Measurements from ENCODE around the gene PPOX. TPM values are rescaled to one million over a fixed set of nuclear protein-coding genes. Genes with fewer than 3 reads are reported as not detected.

The PPOX gene
- total RNA-seq, 1 donor from 2014 or later = 23.3 TPM

DNA sequence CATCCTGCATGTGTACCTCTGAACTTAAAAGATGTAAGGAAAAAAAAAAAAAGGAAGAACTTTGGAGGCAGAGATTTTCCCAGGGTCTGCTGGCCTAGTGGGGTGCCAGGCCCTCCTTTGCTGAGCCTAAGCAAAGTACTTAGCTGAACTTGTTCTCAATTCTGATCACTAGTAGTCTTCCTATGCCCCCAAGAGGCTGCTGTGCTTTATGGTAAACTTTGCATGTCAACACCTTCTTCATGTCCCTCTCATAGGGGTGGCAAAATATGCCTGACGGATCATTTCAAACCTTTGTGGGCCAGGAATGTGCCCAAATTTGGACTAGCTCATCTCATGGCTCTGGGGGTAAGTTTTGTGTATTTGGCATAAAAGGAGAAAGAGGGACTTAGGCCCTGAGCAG lies 8.4 kb upstream of the PPOX start:
- Histone ChIP-seq H3K4me3 (no peak overlapping the region), H3K36me3 (peaks cover 18% of the 10 kb centered on the region), H3K9me3 (no peaks in the 10 kb centered on the region), H3K4me1 (peaks cover 32% of the 10 kb centered on the region), H3K27me3 (no peaks in the 10 kb centered on the region), H3K27ac (no peak overlapping the region)
- ATAC-seq (no peak), DNase-seq (no peak)
- intact Hi-C loops (cut with DNase I) = no loop called here
- TF ChIP-seq, protein P1, sequence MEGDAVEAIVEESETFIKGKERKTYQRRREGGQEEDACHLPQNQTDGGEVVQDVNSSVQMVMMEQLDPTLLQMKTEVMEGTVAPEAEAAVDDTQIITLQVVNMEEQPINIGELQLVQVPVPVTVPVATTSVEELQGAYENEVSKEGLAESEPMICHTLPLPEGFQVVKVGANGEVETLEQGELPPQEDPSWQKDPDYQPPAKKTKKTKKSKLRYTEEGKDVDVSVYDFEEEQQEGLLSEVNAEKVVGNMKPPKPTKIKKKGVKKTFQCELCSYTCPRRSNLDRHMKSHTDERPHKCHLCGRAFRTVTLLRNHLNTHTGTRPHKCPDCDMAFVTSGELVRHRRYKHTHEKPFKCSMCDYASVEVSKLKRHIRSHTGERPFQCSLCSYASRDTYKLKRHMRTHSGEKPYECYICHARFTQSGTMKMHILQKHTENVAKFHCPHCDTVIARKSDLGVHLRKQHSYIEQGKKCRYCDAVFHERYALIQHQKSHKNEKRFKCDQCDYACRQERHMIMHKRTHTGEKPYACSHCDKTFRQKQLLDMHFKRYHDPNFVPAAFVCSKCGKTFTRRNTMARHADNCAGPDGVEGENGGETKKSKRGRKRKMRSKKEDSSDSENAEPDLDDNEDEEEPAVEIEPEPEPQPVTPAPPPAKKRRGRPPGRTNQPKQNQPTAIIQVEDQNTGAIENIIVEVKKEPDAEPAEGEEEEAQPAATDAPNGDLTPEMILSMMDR (IDR thresholded peaks at IDR 0.05) = no peak

- H3K36me3 ChIP-seq = peaks cover 22% of the 10 kb centered on the region
- H3K9me3 ChIP-seq = no peaks in the 10 kb centered on the region
- H3K27me3 ChIP-seq = no peaks in the 10 kb centered on the region
- H3K27ac ChIP-seq = peak overlapping the region; percentile 91
- ATAC-seq = no peak
- intact Hi-C loops (cut with DNase I) = no loop called here
- H3K4me1 ChIP-seq = peaks cover 30% of the 10 kb centered on the region
- no peak for DNase-seq
- TF ChIP-seq, protein P1 (IDR thresholded peaks at IDR 0.05) = no peak
- peak overlapping the region; percentile 80 for H3K4me3 ChIP-seq
These were observed 7.8 kb upstream of the PPOX start for GRCh38 chr1:161158316-161159010.

DNA sequence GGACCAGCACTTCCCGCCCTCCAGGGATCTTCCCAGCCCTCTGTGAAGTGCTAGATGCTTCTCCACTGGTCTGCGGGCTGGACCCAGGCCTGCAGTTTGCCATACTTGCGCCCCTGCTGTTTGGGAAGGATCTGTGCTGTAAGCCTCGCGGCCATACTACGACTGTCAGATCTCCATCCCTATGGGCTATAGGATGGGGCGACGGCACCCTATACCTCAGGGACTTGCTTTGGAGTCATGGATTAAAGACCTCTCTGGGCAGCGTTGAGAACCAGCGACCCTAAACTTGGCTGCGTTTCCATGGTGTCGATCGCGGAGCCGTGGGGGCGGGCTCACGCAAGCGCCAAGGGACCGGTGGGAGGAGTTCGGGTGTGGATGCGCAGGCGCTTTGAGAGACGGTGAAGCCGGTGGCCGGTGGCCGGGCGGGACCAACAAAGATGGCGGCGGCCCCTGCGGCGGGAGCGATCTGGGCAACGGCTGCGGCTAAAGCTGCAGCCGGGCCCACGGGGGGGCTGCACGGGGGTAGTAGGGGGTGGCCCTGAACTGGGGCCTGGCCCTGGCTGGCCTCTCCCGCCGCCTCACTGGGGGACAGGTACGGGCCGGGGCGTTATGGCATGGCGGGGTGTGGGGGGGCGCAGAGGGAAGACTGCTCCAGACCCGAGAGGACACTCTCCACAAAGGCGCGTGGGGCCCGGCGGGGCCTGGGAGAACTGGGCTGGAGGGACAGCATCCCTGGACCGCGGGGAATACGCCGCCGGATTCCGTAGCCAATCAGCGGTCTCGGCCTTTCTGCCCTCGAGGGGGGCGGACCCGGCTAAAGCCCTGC lies 6.9 kb upstream of the PPOX start, which contains the start of gene USP21:
Gene USP21 (plus strand): TSS at position 414 of the 826 bp plus-strand sequence. CDS start 1,141 bp downstream, outside the sequence.
- peaks cover 31% of the 10 kb centered on the region for H3K36me3 ChIP-seq
- H3K4me1 ChIP-seq = peaks cover 30% of the 10 kb centered on the region
- peak within 1 kb of the TSS; percentile 80 for H3K4me3 ChIP-seq
- peak; percentile 97 for ATAC-seq
- no peaks in the 10 kb centered on the region for H3K9me3 ChIP-seq
- intact Hi-C loops (cut with DNase I) = no loop called here
- no peaks in the 10 kb centered on the region for H3K27me3 ChIP-seq
- DNase-seq = peak; percentile 96
- TF ChIP-seq, protein P1 (IDR thresholded peaks at IDR 0.05) = peak; percentile 33
- H3K27ac ChIP-seq = peak within 1 kb of the TSS; percentile 91

- ATAC-seq (no peak), DNase-seq (no peak)
- intact Hi-C loops (cut with DNase I) = no loop called here
- Histone ChIP-seq H3K27ac (peak overlapping the region; percentile 91), H3K4me3 (peak overlapping the region; percentile 80), H3K9me3 (no peaks in the 10 kb centered on the region), H3K36me3 (peaks cover 37% of the 10 kb centered on the region), H3K4me1 (peaks cover 24% of the 10 kb centered on the region), H3K27me3 (no peaks in the 10 kb centered on the region)
- TF ChIP-seq, protein P1 (IDR thresholded peaks at IDR 0.05) = no peak
These were observed 6.3 kb upstream of the PPOX start for GRCh38 chr1:161159913-161160243.

DNA sequence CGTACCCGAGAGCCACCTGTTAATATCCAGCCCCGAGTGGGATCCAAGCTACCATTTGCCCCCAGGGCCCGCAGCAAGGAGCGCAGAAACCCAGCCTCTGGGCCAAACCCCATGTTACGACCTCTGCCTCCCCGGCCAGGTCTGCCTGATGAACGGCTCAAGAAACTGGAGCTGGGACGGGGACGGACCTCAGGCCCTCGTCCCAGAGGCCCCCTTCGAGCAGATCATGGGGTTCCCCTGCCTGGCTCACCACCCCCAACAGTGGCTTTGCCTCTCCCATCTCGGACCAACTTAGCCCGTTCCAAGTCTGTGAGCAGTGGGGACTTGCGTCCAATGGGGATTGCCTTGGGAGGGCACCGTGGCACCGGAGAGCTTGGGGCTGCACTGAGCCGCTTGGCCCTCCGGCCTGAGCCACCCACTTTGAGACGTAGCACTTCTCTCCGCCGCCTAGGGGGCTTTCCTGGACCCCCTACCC lies 5.5 kb upstream of the PPOX start:
- Histone ChIP-seq H3K36me3 (peaks cover 40% of the 10 kb centered on the region), H3K4me1 (peaks cover 20% of the 10 kb centered on the region), H3K9me3 (no peaks in the 10 kb centered on the region), H3K27ac (no peak overlapping the region), H3K4me3 (no peak overlapping the region), H3K27me3 (no peaks in the 10 kb centered on the region)
- ATAC-seq (no peak), DNase-seq (no peak)
- TF ChIP-seq, protein P1 (IDR thresholded peaks at IDR 0.05) = no peak
- intact Hi-C loops (cut with DNase I) = no loop called here
